Measurements from ENCODE around the gene CELSR1.

GRCh38 chr22:46484156-46484860, 53.1 kb downstream of the CELSR1 start:
- no peak for TF ChIP-seq CTCF (conservative IDR thresholded peaks at IDR 0.05; ENCODE audit: low read length)
- no peak for TF ChIP-seq EZH2phosphoT487 (IDR thresholded peaks at IDR 0.05; ENCODE audit: borderline replicate concordance, low read depth, low read length)

Data from OCI-LY7 (cell line).